Measurements from ENCODE around the gene TBC1D25.

Gene TBC1D25

DNA sequence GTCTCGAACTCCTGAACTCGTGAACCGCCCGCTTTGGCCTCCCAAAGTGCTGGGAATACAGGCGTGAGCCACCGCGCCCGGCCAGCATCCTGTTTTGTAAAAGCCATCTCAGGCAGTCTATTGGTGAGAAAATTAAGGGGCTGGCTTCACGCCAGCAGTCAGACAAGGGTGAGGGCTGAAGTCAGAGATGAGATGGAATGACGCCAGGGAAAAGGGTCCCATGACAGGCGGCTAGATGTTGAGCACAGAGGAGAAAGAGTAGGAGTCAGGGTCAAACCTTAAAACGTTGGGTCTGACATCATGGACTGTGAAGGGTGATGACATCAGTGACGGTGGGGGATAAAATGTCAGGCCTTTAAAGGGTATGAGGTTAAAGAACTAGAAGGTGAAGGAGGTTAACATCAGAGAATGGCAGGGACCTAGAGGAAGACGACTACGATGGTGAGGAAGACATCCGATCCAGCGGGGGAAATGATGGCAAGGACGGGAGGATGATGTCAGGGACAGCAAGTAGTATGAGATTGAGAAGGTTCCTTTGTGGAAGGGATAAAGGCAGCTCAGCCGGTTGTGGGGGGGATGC lies 34.3 kb downstream of the TBC1D25 start:
- no peaks in the 10 kb centered on the region for H3K9me3 Mint-ChIP-seq
- H3K27me3 Mint-ChIP-seq, result no peaks in the 10 kb centered on the region
- H3K27ac Mint-ChIP-seq, result peak overlapping the region; percentile 97
- H3K4me1 Mint-ChIP-seq (ENCODE audit: low read depth), result peaks cover 30% of the 10 kb centered on the region
- peaks cover 40% of the 10 kb centered on the region for H3K36me3 Mint-ChIP-seq (ENCODE audit: low read depth)
- H3K4me3 Mint-ChIP-seq, result peak overlapping the region; percentile 92

DNA sequence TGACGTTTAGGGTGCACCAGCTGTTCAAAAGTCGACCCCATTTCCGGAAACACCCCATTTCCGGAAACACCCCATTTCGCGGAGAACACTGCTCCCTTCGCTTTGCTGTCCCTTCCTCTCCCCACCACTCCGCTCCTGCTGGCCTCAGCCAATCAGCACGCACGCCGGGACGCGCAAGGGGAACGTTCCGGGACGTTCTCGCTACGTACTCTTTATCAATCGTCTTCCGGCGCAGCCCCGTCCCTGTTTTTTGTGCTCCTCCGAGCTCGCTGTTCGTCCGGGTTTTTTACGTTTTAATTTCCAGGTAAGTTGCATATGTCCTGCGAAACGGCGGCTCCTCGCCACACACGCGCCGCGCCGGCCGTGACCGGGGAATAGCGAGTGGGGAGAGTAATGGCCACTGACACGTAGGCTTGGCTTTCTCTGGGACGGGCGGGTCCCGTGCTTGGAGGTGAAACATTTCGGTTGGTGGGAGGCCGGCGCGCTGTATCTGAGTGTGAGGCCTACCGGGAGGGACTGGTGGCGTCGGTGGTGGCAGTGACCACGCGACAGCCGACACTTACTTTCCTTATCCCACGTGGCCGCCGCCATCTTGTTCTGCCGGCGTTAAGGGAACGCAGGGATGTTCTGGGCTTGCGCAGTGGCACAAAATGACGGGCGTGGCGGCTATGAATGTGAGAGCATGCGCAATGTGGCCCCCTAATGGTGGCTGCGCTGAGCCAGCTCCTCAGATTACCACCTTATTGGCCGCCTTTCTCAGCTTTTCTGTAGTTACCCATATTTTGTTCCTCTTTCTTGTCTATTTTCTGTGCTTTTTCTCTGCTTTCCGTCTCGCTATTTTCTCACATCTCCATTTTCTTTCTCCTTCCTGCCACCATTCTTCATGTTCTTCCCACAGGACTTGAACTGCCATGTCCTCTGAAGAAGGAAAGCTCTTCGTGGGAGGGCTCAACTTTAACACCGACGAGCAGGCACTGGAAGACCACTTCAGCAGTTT lies 35.1 kb downstream of the TBC1D25 start, which contains the start of gene RBM3:
Gene RBM3 (plus strand): TSS at position 215 of the 997 bp plus-strand sequence. CDS start 697 bp downstream, at position 912.
- Mint-ChIP-seq H3K27ac (peak within 1 kb of the TSS; percentile 97), H3K4me1 (ENCODE audit: low read depth) (peaks cover 34% of the 10 kb centered on the region), H3K9me3 (no peaks in the 10 kb centered on the region), H3K4me3 (peak within 1 kb of the TSS; percentile 92), H3K36me3 (ENCODE audit: low read depth) (peaks cover 45% of the 10 kb centered on the region), H3K27me3 (no peaks in the 10 kb centered on the region)

- no peaks in the 10 kb centered on the region for H3K9me3 Mint-ChIP-seq
Observed at GRCh38 chrX:48575642-48576041, 36.1 kb downstream of the TBC1D25 start.

DNA sequence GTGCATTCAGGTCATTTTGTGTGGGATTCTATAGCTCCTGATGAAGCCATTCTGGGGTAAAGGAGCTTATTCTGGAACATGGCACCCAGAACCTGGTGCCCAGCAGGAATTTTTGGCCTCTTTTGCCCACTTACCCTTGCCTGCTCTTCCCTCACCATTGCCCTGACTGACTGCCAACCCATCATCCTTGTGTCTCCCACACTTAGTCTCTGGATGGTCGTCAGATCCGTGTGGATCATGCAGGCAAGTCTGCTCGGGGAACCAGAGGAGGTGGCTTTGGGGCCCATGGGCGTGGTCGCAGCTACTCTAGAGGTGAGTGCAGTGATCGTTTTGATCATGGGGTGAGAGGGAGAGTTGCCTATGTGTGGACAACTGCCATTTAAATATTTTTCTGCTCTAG lies 36.6 kb downstream of the TBC1D25 start:
- H3K9me3 Mint-ChIP-seq, result no peaks in the 10 kb centered on the region
- H3K27ac Mint-ChIP-seq, result peak overlapping the region; percentile 97
- H3K27me3 Mint-ChIP-seq, result no peaks in the 10 kb centered on the region

More at GRCh38 chrX:48575642-48576041, 36.1 kb downstream of the TBC1D25 start:
- peaks cover 50% of the 10 kb centered on the region for H3K36me3 Mint-ChIP-seq (ENCODE audit: low read depth)
- no peaks in the 10 kb centered on the region for H3K27me3 Mint-ChIP-seq
- peaks cover 34% of the 10 kb centered on the region for H3K4me1 Mint-ChIP-seq (ENCODE audit: low read depth)
- peak overlapping the region; percentile 97 for H3K27ac Mint-ChIP-seq
- H3K4me3 Mint-ChIP-seq, result peak overlapping the region; percentile 92

DNA sequence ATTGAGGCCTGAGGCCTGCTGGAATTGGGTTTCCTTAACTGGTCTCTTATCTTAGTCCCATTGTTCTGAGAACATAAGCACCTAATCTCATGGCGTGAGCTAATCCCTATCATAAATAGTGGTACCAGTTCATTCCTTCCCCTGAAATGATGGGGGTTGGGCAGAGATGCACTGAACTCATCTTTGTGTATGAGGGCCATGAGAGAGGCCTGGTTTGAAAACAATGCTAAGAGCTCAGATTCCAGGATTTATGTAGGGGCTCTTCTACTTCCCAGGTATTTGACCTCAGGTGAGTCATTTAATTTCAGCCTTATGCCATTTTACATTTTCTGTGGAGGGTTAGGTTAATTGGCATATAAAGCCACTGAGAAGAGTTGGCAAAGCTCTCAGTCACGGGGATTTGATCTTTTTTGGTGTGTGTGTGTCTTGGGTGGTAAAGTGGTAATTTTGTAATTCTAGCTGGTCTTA lies 39.2 kb downstream of the TBC1D25 start:
- no peaks in the 10 kb centered on the region for H3K27me3 Mint-ChIP-seq
- no peaks in the 10 kb centered on the region for H3K9me3 Mint-ChIP-seq
- peak overlapping the region; percentile 29 for H3K27ac Mint-ChIP-seq
- no peak overlapping the region for H3K4me3 Mint-ChIP-seq
- peaks cover 50% of the 10 kb centered on the region for H3K36me3 Mint-ChIP-seq (ENCODE audit: low read depth)
- H3K4me1 Mint-ChIP-seq (ENCODE audit: low read depth), result peaks cover 32% of the 10 kb centered on the region

More for the DNA sequence above, 36.6 kb downstream of the TBC1D25 start:
- peak overlapping the region; percentile 92 for H3K4me3 Mint-ChIP-seq
- H3K36me3 Mint-ChIP-seq (ENCODE audit: low read depth), result peaks cover 50% of the 10 kb centered on the region
- H3K4me1 Mint-ChIP-seq (ENCODE audit: low read depth), result peaks cover 34% of the 10 kb centered on the region

GRCh38 chrX:48579259-48579658 lies 39.7 kb downstream of the TBC1D25 start:
- Mint-ChIP-seq H3K27ac (peak overlapping the region; percentile 29), H3K4me3 (no peak overlapping the region), H3K27me3 (no peaks in the 10 kb centered on the region), H3K9me3 (no peaks in the 10 kb centered on the region), H3K36me3 (ENCODE audit: low read depth) (peaks cover 50% of the 10 kb centered on the region), H3K4me1 (ENCODE audit: low read depth) (peaks cover 27% of the 10 kb centered on the region)

- Mint-ChIP-seq H3K4me1 (ENCODE audit: low read depth) (peaks cover 26% of the 10 kb centered on the region), H3K36me3 (ENCODE audit: low read depth) (peaks cover 40% of the 10 kb centered on the region), H3K4me3 (no peak overlapping the region), H3K27ac (no peak overlapping the region), H3K27me3 (no peaks in the 10 kb centered on the region), H3K9me3 (no peaks in the 10 kb centered on the region)
Observed at GRCh38 chrX:48580662-48581061, 41.1 kb downstream of the TBC1D25 start.

DNA sequence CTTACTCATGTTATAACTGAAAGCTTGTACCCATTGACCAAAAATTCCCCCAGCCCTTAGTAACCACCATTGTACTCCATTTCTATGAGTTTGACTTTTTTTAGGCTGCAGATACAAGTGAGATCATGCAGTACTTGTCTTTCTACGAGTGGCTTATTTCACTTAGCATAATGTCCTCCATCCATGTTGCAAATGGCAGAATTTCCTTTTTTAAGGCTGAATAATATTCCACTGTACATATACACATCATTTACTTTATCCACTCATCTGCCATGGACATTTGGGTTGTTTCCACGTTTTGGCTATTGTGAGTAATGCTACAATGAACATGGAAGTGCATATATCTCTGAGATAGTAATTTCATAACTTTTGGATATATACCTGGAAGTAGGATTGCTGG lies 45.2 kb downstream of the TBC1D25 start:
- no peaks in the 10 kb centered on the region for H3K9me3 Mint-ChIP-seq
- H3K27ac Mint-ChIP-seq, result no peak overlapping the region
- no peaks in the 10 kb centered on the region for H3K4me1 Mint-ChIP-seq (ENCODE audit: low read depth)
- no peak overlapping the region for H3K4me3 Mint-ChIP-seq
- H3K36me3 Mint-ChIP-seq (ENCODE audit: low read depth), result peaks cover 4% of the 10 kb centered on the region
- H3K27me3 Mint-ChIP-seq, result no peaks in the 10 kb centered on the region

DNA sequence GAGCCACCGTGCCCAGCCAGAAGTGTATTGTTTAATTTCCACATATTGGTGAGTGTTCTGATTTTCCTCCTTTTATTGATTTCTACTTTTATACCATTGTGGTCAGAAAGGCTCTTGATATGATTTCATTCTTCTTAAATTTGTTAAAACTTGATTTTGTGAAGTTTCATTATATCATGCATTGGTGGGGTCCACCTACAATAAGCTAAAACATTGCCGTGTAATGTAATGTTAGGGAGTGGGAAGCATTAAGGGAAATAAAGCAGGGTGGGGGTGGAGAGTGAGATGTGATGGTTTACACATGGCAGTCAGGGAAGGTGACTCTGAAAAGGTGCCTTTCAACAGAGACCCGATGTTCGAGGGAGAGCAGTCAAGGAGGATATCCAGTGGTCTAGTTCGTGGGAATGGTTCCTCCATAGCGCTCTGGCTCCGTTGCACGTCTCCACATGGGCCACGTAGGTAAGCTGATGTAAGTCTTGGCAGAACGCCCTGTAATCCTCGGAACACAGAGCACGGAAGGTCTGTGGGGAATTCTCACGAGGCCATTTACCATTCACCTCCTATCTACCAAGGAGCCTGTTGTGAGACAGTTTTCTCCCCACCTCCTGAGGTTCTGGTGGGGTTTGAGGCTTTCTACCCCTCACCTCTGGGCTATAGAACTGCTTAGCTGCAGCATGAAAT lies 50.1 kb downstream of the TBC1D25 start:
- Mint-ChIP-seq H3K4me1 (ENCODE audit: low read depth) (no peaks in the 10 kb centered on the region), H3K27ac (no peak overlapping the region), H3K27me3 (no peaks in the 10 kb centered on the region), H3K9me3 (no peaks in the 10 kb centered on the region), H3K36me3 (ENCODE audit: low read depth) (no peaks in the 10 kb centered on the region), H3K4me3 (no peak overlapping the region)

GRCh38 chrX:48590203-48591103 lies 50.9 kb downstream of the TBC1D25 start:
- Mint-ChIP-seq H3K36me3 (ENCODE audit: low read depth) (no peaks in the 10 kb centered on the region), H3K27ac (no peak overlapping the region), H3K27me3 (no peaks in the 10 kb centered on the region), H3K4me3 (no peak overlapping the region), H3K4me1 (ENCODE audit: low read depth) (no peaks in the 10 kb centered on the region), H3K9me3 (no peaks in the 10 kb centered on the region)

DNA sequence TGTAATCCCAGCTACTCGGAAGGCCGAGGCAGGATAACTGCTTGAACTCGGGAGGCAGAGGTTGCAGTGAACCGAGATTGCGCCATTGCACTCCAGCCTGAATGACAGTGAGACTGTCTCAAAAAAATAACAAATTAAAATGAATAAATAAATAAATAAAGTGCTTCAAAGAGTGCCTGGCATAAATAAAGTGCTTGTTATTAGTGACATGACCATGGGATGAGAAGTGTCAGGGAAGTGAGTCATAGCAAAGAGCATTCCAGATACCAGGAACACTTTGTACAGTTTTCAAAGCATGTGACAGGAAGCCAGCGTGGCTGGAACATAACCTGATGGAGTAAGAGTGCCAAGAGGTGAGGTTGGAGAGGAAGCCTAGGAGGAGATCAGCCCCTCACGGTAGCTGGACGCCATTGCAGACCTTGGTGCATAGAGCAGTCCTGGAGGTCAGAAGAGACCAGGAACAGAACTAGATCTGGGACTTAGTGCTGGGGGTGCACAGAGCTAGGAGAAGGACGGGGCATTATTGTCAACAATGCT lies 51.8 kb downstream of the TBC1D25 start:
- Mint-ChIP-seq H3K27ac (no peak overlapping the region), H3K27me3 (no peaks in the 10 kb centered on the region), H3K9me3 (no peaks in the 10 kb centered on the region), H3K4me1 (ENCODE audit: low read depth) (no peaks in the 10 kb centered on the region), H3K4me3 (no peak overlapping the region), H3K36me3 (ENCODE audit: low read depth) (no peaks in the 10 kb centered on the region)

- no peaks in the 10 kb centered on the region for H3K36me3 Mint-ChIP-seq (ENCODE audit: low read depth)
- no peak overlapping the region for H3K27ac Mint-ChIP-seq
- H3K9me3 Mint-ChIP-seq, result no peaks in the 10 kb centered on the region
- H3K4me1 Mint-ChIP-seq (ENCODE audit: low read depth), result peaks cover 7% of the 10 kb centered on the region
- H3K4me3 Mint-ChIP-seq, result no peak overlapping the region
- H3K27me3 Mint-ChIP-seq, result no peaks in the 10 kb centered on the region
Observed at GRCh38 chrX:48592971-48593370, 53.5 kb downstream of the TBC1D25 start.

DNA sequence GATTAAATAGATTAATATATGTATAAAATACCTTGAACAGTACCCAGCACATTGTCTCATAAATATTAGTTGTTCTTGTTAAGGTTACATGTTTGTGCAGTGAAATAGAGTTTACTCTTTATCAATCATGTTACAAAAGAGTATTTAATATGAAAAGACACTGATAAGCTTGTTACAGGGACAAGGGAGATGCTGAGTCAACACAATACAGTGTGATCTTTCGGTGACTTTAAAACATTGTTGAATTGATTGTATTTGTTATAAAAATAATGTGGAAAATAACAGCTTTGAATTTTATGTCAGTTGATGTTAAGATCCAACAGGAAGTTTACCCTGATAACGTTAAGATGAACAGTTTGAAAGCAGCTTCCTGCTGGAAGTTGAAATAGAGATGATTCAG lies 56.4 kb downstream of the TBC1D25 start:
- no peak overlapping the region for H3K4me3 Mint-ChIP-seq
- H3K36me3 Mint-ChIP-seq (ENCODE audit: low read depth), result no peaks in the 10 kb centered on the region

More for the DNA sequence above, 56.4 kb downstream of the TBC1D25 start:
- H3K27ac Mint-ChIP-seq, result no peak overlapping the region
- no peaks in the 10 kb centered on the region for H3K27me3 Mint-ChIP-seq
- peaks cover 12% of the 10 kb centered on the region for H3K4me1 Mint-ChIP-seq (ENCODE audit: low read depth)
- H3K9me3 Mint-ChIP-seq, result no peaks in the 10 kb centered on the region

Measured in stimulated activated naive CD8-positive, alpha-beta T cell treated with anti-CD3 and anti-CD28 coated beads, Interleukin-15, Interleukin-2, amounts not matched to agents 100 ng/mL and 50 ng/mL, for 24 hours (primary cell).